Uterus (tissue), 4 donors: ENCODE results near the gene TMBIM4. TPM values are rescaled to one million over a fixed set of nuclear protein-coding genes. Genes with fewer than 3 reads are reported as not detected.

ENCODE experiments used
- DNase-seq, 2 donors: peaks; one replicate each; pipeline ENCODE4 v3.0.0-alpha.2; 2019 to 2020
- H3K27ac ChIP-seq, 2 donors: fragments of 200-600 bp; sonication (generic); 1 replicate in 1 of 2; 2 replicates in 1 of 2; pipeline ENCODE4 v1.5.1; 2016 to 2018
- H3K27me3 ChIP-seq, 2 donors: fragments of 200-600 bp; sonication (generic); one replicate each; pipeline ENCODE4 v1.5.1; 2018 to 2019; ENCODE audit warnings: control low read depth in 1 of 2
- H3K36me3 ChIP-seq, 2 donors: fragments of 200-600 bp; sonication (generic); one replicate each; pipeline ENCODE4 v1.5.1; 2019; ENCODE audit warnings: control low read depth in 1 of 2
- H3K4me1 ChIP-seq, 2 donors: fragments of 200-600 bp; sonication (generic); one replicate each; pipeline ENCODE4 v1.5.1; 2018 to 2019; ENCODE audit warnings: control low read depth in 1 of 2
- H3K4me3 ChIP-seq, 2 donors: fragments of 200-600 bp; sonication (generic); 1 replicate in 1 of 2; 2 replicates in 1 of 2; pipeline ENCODE4 v1.5.1; 2018 to 2019; ENCODE audit warnings: mild to moderate bottlenecking in 1 of 2
- H3K9me3 ChIP-seq, 2 donors: fragments of 200-600 bp; sonication (generic); one replicate each; pipeline ENCODE4 v1.5.1; 2019; ENCODE audit warnings: control low read depth in 1 of 2
- POLR2A ChIP-seq, 2 donors: fragments of 450-650 bp; IDR thresholded peaks; one replicate each; pipeline ENCODE4 v1.6.1; 2016; ENCODE audit warnings: antibody characterized with exemption in 2 of 2, mild to moderate bottlenecking in 1 of 2, moderate library complexity in 1 of 2
- intact Hi-C: fragments of 100-400 bp; cut with DNase I; formaldehyde crosslinking; loops from one replicate; pipeline ENCODE4 v1.15.1; 2023; ENCODE audit warnings: low total_unique reads
- total RNA-seq, 4 donors: library from RNA; depleted of rRNA in 3 of 4; stranded (reverse); fragments of >200 nt in 3 of 4; gene quantifications; one replicate each; pipeline versions ENCODE4 v1.1.0 to v1.2.4, GENCODE V29; 2014 to 2023
- TF ChIP-seq, protein P1 (sequence below), 4 experiments: fragments of 200-600 bp in 2 of 4; fragments of 450-650 bp in 2 of 4; sonication (generic) in 2 of 4; IDR thresholded peaks; one replicate each; pipeline ENCODE4 v1.5.1; 2016 to 2019; ENCODE audit warnings: antibody characterized with exemption in 4 of 4, mild to moderate bottlenecking in 2 of 4, moderate library complexity in 1 of 4
- donor health status: DM: yes; HTN: yes; CAD: no.

Gene TMBIM4
- total RNA-seq, 4 donors from 2014 or later: 102 to 187 (median 146) TPM

DNA sequence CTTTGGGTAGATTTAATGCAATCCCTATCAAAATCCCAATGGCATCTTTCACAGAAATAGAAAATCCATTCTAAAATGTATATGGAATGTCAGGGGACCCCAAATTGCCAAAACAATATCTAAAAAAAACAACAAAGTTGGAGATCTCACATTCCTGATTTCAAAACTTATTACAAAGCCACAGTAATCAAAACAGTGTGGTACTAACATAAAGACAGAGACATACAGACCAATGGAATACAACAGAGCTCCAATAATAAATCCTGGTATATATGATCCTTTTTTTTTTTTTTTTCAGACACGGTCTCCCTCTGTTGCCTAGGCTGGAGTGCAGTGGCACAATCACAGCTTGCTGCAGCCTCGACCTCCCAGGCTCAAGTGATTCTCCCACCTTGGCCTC, 4.7 kb downstream of the TMBIM4 start:
- no peaks in the 10 kb centered on the region for H3K4me1 ChIP-seq
- H3K36me3 ChIP-seq: no peaks in the 10 kb centered on the region
- intact Hi-C loops: no loop called here
- H3K4me3 ChIP-seq: no peak overlapping the region
- no peaks in the 10 kb centered on the region for H3K9me3 ChIP-seq
- H3K27me3 ChIP-seq: no peaks in the 10 kb centered on the region
- TF ChIP-seq, protein P1, sequence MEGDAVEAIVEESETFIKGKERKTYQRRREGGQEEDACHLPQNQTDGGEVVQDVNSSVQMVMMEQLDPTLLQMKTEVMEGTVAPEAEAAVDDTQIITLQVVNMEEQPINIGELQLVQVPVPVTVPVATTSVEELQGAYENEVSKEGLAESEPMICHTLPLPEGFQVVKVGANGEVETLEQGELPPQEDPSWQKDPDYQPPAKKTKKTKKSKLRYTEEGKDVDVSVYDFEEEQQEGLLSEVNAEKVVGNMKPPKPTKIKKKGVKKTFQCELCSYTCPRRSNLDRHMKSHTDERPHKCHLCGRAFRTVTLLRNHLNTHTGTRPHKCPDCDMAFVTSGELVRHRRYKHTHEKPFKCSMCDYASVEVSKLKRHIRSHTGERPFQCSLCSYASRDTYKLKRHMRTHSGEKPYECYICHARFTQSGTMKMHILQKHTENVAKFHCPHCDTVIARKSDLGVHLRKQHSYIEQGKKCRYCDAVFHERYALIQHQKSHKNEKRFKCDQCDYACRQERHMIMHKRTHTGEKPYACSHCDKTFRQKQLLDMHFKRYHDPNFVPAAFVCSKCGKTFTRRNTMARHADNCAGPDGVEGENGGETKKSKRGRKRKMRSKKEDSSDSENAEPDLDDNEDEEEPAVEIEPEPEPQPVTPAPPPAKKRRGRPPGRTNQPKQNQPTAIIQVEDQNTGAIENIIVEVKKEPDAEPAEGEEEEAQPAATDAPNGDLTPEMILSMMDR (IDR thresholded peaks at IDR 0.05): no peak
- no peak for TF ChIP-seq POLR2A (IDR thresholded peaks at IDR 0.05)
- no peak overlapping the region for H3K27ac ChIP-seq
- no peak for DNase-seq

DNA sequence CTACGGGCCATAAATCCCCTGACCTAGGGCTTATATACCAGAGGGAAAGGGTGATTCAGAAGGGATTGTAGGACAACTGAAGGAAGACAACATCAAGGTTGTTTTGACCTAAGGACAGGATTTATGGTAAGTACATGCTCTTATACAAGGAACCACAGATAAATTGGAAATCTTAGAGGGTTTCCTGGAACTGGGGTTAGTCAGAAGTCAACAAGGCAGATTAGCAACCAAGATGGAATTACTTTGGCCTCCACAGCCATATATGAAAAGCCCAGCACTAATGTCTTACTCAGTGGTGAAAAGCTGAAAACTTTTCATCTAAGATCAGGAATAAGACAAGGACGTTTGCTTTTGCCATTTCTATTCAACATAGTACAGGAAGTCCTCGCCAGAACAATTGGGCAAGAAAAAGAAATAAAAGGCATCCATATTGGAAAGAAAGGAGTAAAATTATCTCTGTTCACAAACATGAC, 5.4 kb downstream of the TMBIM4 start:
- intact Hi-C loops: no loop called here
- H3K4me1 ChIP-seq: no peaks in the 10 kb centered on the region
- TF ChIP-seq, protein P1 (IDR thresholded peaks at IDR 0.05): no peak
- no peak for TF ChIP-seq POLR2A (IDR thresholded peaks at IDR 0.05)
- no peaks in the 10 kb centered on the region for H3K9me3 ChIP-seq
- H3K27ac ChIP-seq: no peak overlapping the region
- H3K36me3 ChIP-seq: no peaks in the 10 kb centered on the region
- no peak for DNase-seq
- no peaks in the 10 kb centered on the region for H3K27me3 ChIP-seq
- H3K4me3 ChIP-seq: no peak overlapping the region

DNA sequence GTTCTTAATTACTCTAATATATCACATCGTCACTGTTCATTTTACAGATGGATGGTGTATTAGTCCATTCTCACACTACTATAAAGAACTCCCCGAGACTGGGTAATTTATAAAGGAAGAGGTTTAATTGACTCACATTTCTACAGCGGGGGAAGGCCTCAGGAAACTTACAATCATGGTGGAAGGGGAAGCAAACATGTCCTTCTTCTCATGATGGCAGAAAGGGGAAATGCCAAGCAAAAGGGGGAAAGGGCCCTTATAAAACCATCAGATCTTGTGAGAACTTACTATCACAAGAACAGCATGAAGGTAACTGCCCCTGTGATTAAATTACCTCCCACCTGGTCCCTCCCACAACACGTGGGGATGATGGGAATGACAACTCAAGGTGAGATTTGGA, 6.5 kb downstream of the TMBIM4 start:
- DNase-seq: no peak
- H3K4me1 ChIP-seq: no peaks in the 10 kb centered on the region
- no peak for TF ChIP-seq POLR2A (IDR thresholded peaks at IDR 0.05)
- TF ChIP-seq, protein P1 (IDR thresholded peaks at IDR 0.05): no peak
- H3K4me3 ChIP-seq: no peak overlapping the region
- H3K9me3 ChIP-seq: no peaks in the 10 kb centered on the region
- H3K27ac ChIP-seq: no peak overlapping the region
- intact Hi-C loops: no loop called here
- no peaks in the 10 kb centered on the region for H3K27me3 ChIP-seq
- H3K36me3 ChIP-seq: no peaks in the 10 kb centered on the region

DNA sequence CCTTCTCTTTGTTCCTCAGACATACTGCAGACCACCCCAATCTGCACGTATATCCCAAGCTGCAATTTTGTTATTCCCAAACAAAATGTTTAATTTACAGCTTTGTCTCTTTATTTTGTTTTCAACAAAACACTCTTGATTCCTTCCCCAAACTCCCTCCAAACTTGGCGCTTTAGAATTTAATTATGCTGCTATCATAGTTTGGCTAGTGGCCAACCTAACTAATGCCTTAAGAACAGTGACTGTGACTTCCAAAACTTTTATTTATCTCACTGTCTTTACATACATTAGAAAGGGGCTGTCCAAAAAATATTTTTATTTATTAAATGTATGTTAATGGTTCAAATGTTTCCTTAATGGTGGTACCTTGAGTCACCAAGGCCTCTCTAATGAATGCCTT, 7.1 kb downstream of the TMBIM4 start:
- H3K9me3 ChIP-seq: no peaks in the 10 kb centered on the region
- no peak overlapping the region for H3K27ac ChIP-seq
- no peaks in the 10 kb centered on the region for H3K27me3 ChIP-seq
- no peaks in the 10 kb centered on the region for H3K36me3 ChIP-seq
- DNase-seq: no peak
- H3K4me3 ChIP-seq: no peak overlapping the region
- TF ChIP-seq, protein P1 (IDR thresholded peaks at IDR 0.05): no peak
- no peak for TF ChIP-seq POLR2A (IDR thresholded peaks at IDR 0.05)
- intact Hi-C loops: no loop called here
- no peaks in the 10 kb centered on the region for H3K4me1 ChIP-seq

DNA sequence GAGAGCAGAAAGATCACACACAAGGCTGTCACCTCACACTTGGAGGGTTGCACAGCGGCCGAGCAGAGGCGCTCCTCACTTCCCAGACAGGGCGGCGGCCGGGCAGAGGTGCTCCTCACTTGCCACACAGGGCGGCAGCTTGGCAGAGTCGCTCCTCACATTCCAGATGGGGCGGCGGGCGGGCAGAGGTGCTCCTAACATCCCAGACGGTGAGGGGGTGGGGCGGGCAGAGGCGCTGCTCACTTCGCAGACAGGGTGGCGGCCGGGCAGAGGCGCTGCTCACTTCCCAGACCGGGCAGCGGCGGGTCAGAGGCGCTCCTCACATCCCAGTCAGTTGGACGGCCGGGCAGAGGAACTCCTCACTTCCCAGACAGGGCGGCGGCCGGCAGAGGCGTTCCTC, 9.1 kb downstream of the TMBIM4 start:
- Histone ChIP-seq H3K4me1 (no peaks in the 10 kb centered on the region), H3K27me3 (no peaks in the 10 kb centered on the region), H3K36me3 (no peaks in the 10 kb centered on the region), H3K9me3 (no peaks in the 10 kb centered on the region), H3K27ac (no peak overlapping the region), H3K4me3 (no peak overlapping the region)
- no peak for DNase-seq
- TF ChIP-seq POLR2A (IDR thresholded peaks at IDR 0.05): no peak
- TF ChIP-seq, protein P1 (IDR thresholded peaks at IDR 0.05): no peak
- intact Hi-C loops: no loop called here
